SK-N-SH treated with all-trans-retinoic acid at 6 μM for 48 hours (cell line): ENCODE data around the gene FBXL22.

ENCODE experiments used
- ATAC-seq: fragments of 200-7000 bp; cut with Tn5 transposase; 3 replicates; pipeline ENCODE4 v1.9.1; 2020; ENCODE audit warnings: mild to moderate bottlenecking, moderate library complexity
- ARNTL ChIP-seq: fragments of 450-650 bp; formaldehyde crosslinking; IDR thresholded peaks from 2 replicates; pipeline ENCODE4 v1.5.0; 2020; ENCODE audit warnings: low read depth, mild to moderate bottlenecking, moderate library complexity, borderline replicate concordance
- BACH2 ChIP-seq: fragments of 250-450 bp; sonication (Bioruptor Pico); IDR thresholded peaks from 2 replicates; pipeline ENCODE4 v1.9.0; 2021; ENCODE audit warnings: mild to moderate bottlenecking, borderline replicate concordance
- CREB5 ChIP-seq: fragments of 250-450 bp; sonication (Bioruptor Pico); IDR thresholded peaks from 2 replicates; pipeline ENCODE4 v1.5.1; 2020; ENCODE audit warnings: low read depth, mild to moderate bottlenecking, moderate library complexity
- CSDC2 ChIP-seq: fragments of 250-450 bp; sonication (Bioruptor Pico); IDR thresholded peaks from 2 replicates; pipeline ENCODE4 v1.5.0; 2020; ENCODE audit warnings: mild to moderate bottlenecking, moderate library complexity
- CSRNP3 ChIP-seq: fragments of 250-450 bp; sonication (Bioruptor Pico); IDR thresholded peaks from 2 replicates; pipeline ENCODE4 v1.5.1; 2021; ENCODE audit warnings: mild to moderate bottlenecking, moderate library complexity
- ESRRG ChIP-seq: fragments of 250-450 bp; sonication (Bioruptor Pico); IDR thresholded peaks from 2 replicates; pipeline ENCODE4 v1.6.1; 2021; ENCODE audit warnings: mild to moderate bottlenecking
- GLIS3 ChIP-seq: fragments of 250-450 bp; sonication (Bioruptor Pico); IDR thresholded peaks from 2 replicates; pipeline ENCODE4 v1.5.0; 2020; ENCODE audit warnings: mild to moderate bottlenecking, moderate library complexity
- ISL1 ChIP-seq: fragments of 250-450 bp; sonication (Bioruptor Pico); IDR thresholded peaks from 2 replicates; pipeline ENCODE4 v2.1.2; 2022; ENCODE audit warnings: mild to moderate bottlenecking, moderate library complexity
- OSR1 ChIP-seq: fragments of 250-450 bp; sonication (Bioruptor Pico); IDR thresholded peaks from 2 replicates; pipeline ENCODE4 v1.8.0; 2022; ENCODE audit warnings: moderate library complexity, mild to moderate bottlenecking, inconsistent platforms
- PATZ1 ChIP-seq: fragments of 250-450 bp; sonication (Bioruptor Pico); IDR thresholded peaks from 2 replicates; pipeline ENCODE4 v1.8.0; 2020; ENCODE audit warnings: mild to moderate bottlenecking, moderate library complexity, borderline replicate concordance
- POU6F1 ChIP-seq: fragments of 250-450 bp; sonication (Bioruptor Pico); IDR thresholded peaks from 2 replicates; pipeline ENCODE4 v1.8.0; 2021; ENCODE audit warnings: low read depth, mild to moderate bottlenecking, moderate library complexity, borderline replicate concordance
- PPARA ChIP-seq: fragments of 250-450 bp; sonication (Bioruptor Pico); IDR thresholded peaks from 2 replicates; pipeline ENCODE4 v1.5.0; 2020; ENCODE audit warnings: mild to moderate bottlenecking, borderline replicate concordance
- RARB ChIP-seq: fragments of 250-450 bp; sonication (Bioruptor Pico); IDR thresholded peaks from 2 replicates; pipeline ENCODE4 v1.8.0; 2021; ENCODE audit warnings: mild to moderate bottlenecking, moderate library complexity
- SNAI2 ChIP-seq: fragments of 250-450 bp; sonication (Bioruptor Pico); IDR thresholded peaks from 2 replicates; pipeline ENCODE4 v1.5.0; 2020; ENCODE audit warnings: mild to moderate bottlenecking, moderate library complexity
- TCF4 ChIP-seq: fragments of 250-450 bp; sonication (Bioruptor Pico); IDR thresholded peaks from 2 replicates; pipeline ENCODE4 v1.8.0; 2021; ENCODE audit warnings: mild to moderate bottlenecking, moderate library complexity, borderline replicate concordance
- TOX ChIP-seq: fragments of 250-450 bp; sonication (Bioruptor Pico); IDR thresholded peaks from 2 replicates; pipeline ENCODE4 v1.8.0; 2021; ENCODE audit warnings: mild to moderate bottlenecking, moderate library complexity, borderline replicate concordance
- TSHZ2 ChIP-seq: fragments of 250-450 bp; sonication (Bioruptor Pico); IDR thresholded peaks from 2 replicates; pipeline ENCODE4 v1.5.0; 2020; ENCODE audit warnings: mild to moderate bottlenecking, moderate library complexity
- ZC3H10 ChIP-seq: fragments of 250-450 bp; sonication (Bioruptor Pico); IDR thresholded peaks from 2 replicates; pipeline ENCODE4 v1.5.1; 2021; ENCODE audit warnings: mild to moderate bottlenecking, moderate library complexity
- ZFP3 ChIP-seq: fragments of 250-450 bp; sonication (Bioruptor Pico); IDR thresholded peaks from 2 replicates; pipeline ENCODE4 v1.5.0; 2020; ENCODE audit warnings: mild to moderate bottlenecking, moderate library complexity
- ZFP30 ChIP-seq: fragments of 450-650 bp; formaldehyde crosslinking; IDR thresholded peaks from 2 replicates; pipeline ENCODE4 v1.5.0; 2022; ENCODE audit warnings: mild to moderate bottlenecking, moderate library complexity
- ZNF565 ChIP-seq: fragments of 450-650 bp; formaldehyde crosslinking; conservative IDR thresholded peaks from 2 replicates; pipeline ENCODE4 v1.5.0; 2020; ENCODE audit warnings: low read depth, mild to moderate bottlenecking, moderate library complexity
- ZNF8 ChIP-seq: fragments of 450-650 bp; formaldehyde crosslinking; IDR thresholded peaks from 2 replicates; pipeline ENCODE4 v1.5.0; 2020; ENCODE audit warnings: mild to moderate bottlenecking, moderate library complexity

Gene FBXL22

GRCh38 chr15:63623232-63623969 is 26.2 kb downstream of the FBXL22 start:
- TF ChIP-seq SNAI2 (no peak), ZNF8 (CRISPR knock-in tag) (no peak), CSDC2 (CRISPR knock-in tag) (no peak), ZNF565 (CRISPR knock-in tag) (no peak), ISL1 (CRISPR knock-in tag) (no peak), ZFP30 (CRISPR knock-in tag) (no peak), CSRNP3 (no peak), ZC3H10 (CRISPR knock-in tag) (no peak), BACH2 (no peak), ZFP3 (CRISPR knock-in tag) (no peak), PPARA (no peak), ESRRG (CRISPR knock-in tag) (no peak)
- ATAC-seq: no peak

GRCh38 chr15:63626955-63627354 is 29.8 kb downstream of the FBXL22 start:
- no peak for TF ChIP-seq PATZ1
- no peak for TF ChIP-seq TSHZ2 (CRISPR knock-in tag)
- no peak for TF ChIP-seq CSRNP3
- no peak for TF ChIP-seq ZNF8 (CRISPR knock-in tag)
- no peak for TF ChIP-seq ARNTL (CRISPR knock-in tag)
- TF ChIP-seq ZC3H10 (CRISPR knock-in tag): no peak
- no peak for TF ChIP-seq TOX (CRISPR knock-in tag)
- TF ChIP-seq ESRRG (CRISPR knock-in tag): no peak
- TF ChIP-seq BACH2: no peak
- TF ChIP-seq GLIS3: no peak
- no peak for TF ChIP-seq ZNF565 (CRISPR knock-in tag)
- TF ChIP-seq OSR1 (CRISPR knock-in tag): no peak
- no peak for TF ChIP-seq POU6F1 (CRISPR knock-in tag)
- TF ChIP-seq RARB (CRISPR knock-in tag): no peak
- no peak for TF ChIP-seq TCF4 (CRISPR knock-in tag)
- no peak for TF ChIP-seq PPARA
- TF ChIP-seq CREB5 (CRISPR knock-in tag): no peak

More at GRCh38 chr15:63626955-63627354, 29.8 kb downstream of the FBXL22 start:
- no peak for ATAC-seq
